Skeletal muscle satellite cell (primary cell): ENCODE measurements around the gene NQO2. TPM values are rescaled to one million over a fixed set of nuclear protein-coding genes. Genes with fewer than 3 reads are reported as not detected.
A peak's percentile ranks its signal among the peaks of the same experiment; 100 is the strongest.

Experiments
- H3K27me3 ChIP-seq: 2 replicates; pipeline ENCODE4 v1.7.0; 2013; ENCODE audit warnings: low read length; ENCODE audit not compliant: control insufficient read depth, insufficient read depth
- H3K36me3 ChIP-seq: 2 replicates; pipeline ENCODE4 v1.7.0; 2013; ENCODE audit warnings: mild to moderate bottlenecking, control low read depth, low read length; ENCODE audit not compliant: insufficient read depth
- H3K4me1 ChIP-seq: 2 replicates; pipeline ENCODE4 v1.7.0; 2013; ENCODE audit warnings: low read length; ENCODE audit not compliant: control insufficient read depth, insufficient read depth
- H3K4me2 ChIP-seq: 2 replicates; pipeline ENCODE4 v1.7.0; 2013; ENCODE audit warnings: mild to moderate bottlenecking, low read length
- H3K4me3 ChIP-seq: 2 replicates; pipeline ENCODE4 v1.7.0; 2013; ENCODE audit warnings: low read length
- H3K9ac ChIP-seq: 2 replicates; pipeline ENCODE4 v1.7.0; 2013; ENCODE audit warnings: mild to moderate bottlenecking, low read depth, low read length, moderate library complexity
- H3K9me3 ChIP-seq: replicated peaks from 2 replicates; pipeline ENCODE4 v1.7.0; 2013; ENCODE audit warnings: mild to moderate bottlenecking, control low read depth, low read length
- total RNA-seq: library from RNA; depleted of rRNA; stranded (reverse); fragments of >200 nt; gene quantifications from 2 replicates; pipeline ENCODE4 v1.2.3, GENCODE V29; 2012; rRNA removed

The NQO2 gene, protein sequence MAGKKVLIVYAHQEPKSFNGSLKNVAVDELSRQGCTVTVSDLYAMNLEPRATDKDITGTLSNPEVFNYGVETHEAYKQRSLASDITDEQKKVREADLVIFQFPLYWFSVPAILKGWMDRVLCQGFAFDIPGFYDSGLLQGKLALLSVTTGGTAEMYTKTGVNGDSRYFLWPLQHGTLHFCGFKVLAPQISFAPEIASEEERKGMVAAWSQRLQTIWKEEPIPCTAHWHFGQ
- 47.2 and 47.7 TPM in 2 replicates for total RNA-seq

- H3K27me3 ChIP-seq: no peaks in the 10 kb centered on the region
- H3K36me3 ChIP-seq: no peaks in the 10 kb centered on the region
- no peaks in the 10 kb centered on the region for H3K9me3 ChIP-seq
- H3K4me3 ChIP-seq: peak within 1 kb of the TSS; percentile 93
- H3K4me1 ChIP-seq: peaks cover 16% of the 10 kb centered on the region
- peak within 1 kb of the TSS; percentile 98 for H3K4me2 ChIP-seq
- H3K9ac ChIP-seq: peak within 1 kb of the TSS; percentile 84
Observed at GRCh38 chr6:2999618-3000557, at the start of gene NQO2. NQO2 (plus strand) TSS chr6:2999894; CDS start chr6:3006553, 6,659 bp downstream.

GRCh38 chr6:2950713-2951112 lies 49.0 kb upstream of the NQO2 start:
- no peaks in the 10 kb centered on the region for H3K9me3 ChIP-seq

DNA sequence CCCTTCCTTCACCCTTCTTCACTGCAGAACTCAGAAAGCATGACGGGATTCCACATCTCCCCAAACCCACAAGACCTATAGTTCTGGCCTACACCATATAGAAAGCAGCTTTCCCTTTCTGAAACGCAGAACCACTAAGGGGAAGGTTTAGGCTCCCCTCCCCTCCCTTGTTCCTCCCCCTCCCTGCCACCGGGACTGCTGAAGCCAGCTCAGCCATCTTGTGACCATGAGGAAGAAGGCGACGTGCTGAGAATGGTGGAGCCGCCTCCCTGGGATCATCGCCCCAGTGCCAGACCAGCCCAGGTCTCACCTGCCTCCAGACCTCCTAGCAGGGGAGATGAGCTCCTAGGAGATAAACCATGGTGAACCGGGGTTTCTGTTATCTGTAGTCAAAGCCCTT lies 48.0 kb upstream of the NQO2 start:
- Histone ChIP-seq H3K4me2 (no peak overlapping the region), H3K4me1 (peaks cover 9% of the 10 kb centered on the region), H3K36me3 (peaks cover 35% of the 10 kb centered on the region), H3K27me3 (no peaks in the 10 kb centered on the region), H3K9me3 (no peaks in the 10 kb centered on the region), H3K4me3 (no peak overlapping the region), H3K9ac (no peak overlapping the region)

More at GRCh38 chr6:2950713-2951112, 49.0 kb upstream of the NQO2 start:
- Histone ChIP-seq H3K9ac (no peak overlapping the region), H3K4me1 (peaks cover 13% of the 10 kb centered on the region), H3K36me3 (peaks cover 29% of the 10 kb centered on the region), H3K27me3 (no peaks in the 10 kb centered on the region), H3K4me2 (no peak overlapping the region), H3K4me3 (no peak overlapping the region)

- peak overlapping the region; percentile 40 for H3K4me2 ChIP-seq
- H3K4me1 ChIP-seq: peaks cover 9% of the 10 kb centered on the region
- H3K36me3 ChIP-seq: peaks cover 33% of the 10 kb centered on the region
- H3K4me3 ChIP-seq: no peak overlapping the region
- H3K9ac ChIP-seq: peak overlapping the region; percentile 15
- H3K9me3 ChIP-seq: no peaks in the 10 kb centered on the region
- no peaks in the 10 kb centered on the region for H3K27me3 ChIP-seq
Observed at GRCh38 chr6:2952557-2953095, 47.1 kb upstream of the NQO2 start.

- H3K9ac ChIP-seq: peak overlapping the region; percentile 15
- H3K9me3 ChIP-seq: no peaks in the 10 kb centered on the region
- H3K4me1 ChIP-seq: peaks cover 11% of the 10 kb centered on the region
- peak overlapping the region; percentile 40 for H3K4me2 ChIP-seq
- no peaks in the 10 kb centered on the region for H3K27me3 ChIP-seq
- H3K36me3 ChIP-seq: peaks cover 28% of the 10 kb centered on the region
- no peak overlapping the region for H3K4me3 ChIP-seq
Observed at GRCh38 chr6:2953098-2953497, 46.6 kb upstream of the NQO2 start.

DNA sequence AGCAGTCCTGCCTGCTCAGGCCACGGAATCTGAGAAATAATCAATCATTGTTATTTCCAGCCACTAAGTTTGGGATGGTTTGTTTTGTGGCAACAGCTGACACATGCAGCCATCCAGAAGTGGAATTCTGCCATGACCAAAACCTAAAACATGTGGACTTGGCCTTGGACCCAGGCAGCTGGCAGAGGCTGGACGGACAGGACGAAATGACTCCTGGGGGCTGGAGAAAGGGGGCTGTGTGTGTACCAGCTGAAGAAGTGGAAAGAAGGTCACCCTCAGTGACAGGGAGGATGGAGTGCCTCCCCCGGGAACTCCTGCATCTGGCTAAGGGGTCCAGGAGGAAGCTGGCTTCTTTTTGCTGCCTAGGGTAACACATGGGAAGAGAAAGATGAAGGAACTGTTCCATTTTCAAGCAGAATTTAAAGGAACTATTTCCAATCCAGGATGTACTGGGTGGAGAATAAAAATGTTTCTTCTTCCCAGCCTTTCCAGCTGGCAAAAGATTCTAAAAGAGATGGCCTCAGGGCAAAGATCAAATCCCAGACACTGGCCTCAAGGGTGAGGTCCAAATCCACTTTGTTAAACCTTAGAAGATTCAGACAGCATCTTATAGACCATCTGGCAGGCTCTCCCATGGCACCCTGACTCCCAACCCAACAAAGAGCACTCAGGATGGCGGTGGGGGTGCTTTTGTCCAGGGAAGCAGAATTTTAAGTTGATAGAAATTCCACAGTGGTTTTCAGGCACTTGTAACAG lies 42.6 kb upstream of the NQO2 start:
- no peaks in the 10 kb centered on the region for H3K9me3 ChIP-seq
- no peak overlapping the region for H3K9ac ChIP-seq
- peaks cover 9% of the 10 kb centered on the region for H3K36me3 ChIP-seq
- H3K27me3 ChIP-seq: no peaks in the 10 kb centered on the region
- H3K4me2 ChIP-seq: no peak overlapping the region
- peaks cover 38% of the 10 kb centered on the region for H3K4me1 ChIP-seq
- no peak overlapping the region for H3K4me3 ChIP-seq

DNA sequence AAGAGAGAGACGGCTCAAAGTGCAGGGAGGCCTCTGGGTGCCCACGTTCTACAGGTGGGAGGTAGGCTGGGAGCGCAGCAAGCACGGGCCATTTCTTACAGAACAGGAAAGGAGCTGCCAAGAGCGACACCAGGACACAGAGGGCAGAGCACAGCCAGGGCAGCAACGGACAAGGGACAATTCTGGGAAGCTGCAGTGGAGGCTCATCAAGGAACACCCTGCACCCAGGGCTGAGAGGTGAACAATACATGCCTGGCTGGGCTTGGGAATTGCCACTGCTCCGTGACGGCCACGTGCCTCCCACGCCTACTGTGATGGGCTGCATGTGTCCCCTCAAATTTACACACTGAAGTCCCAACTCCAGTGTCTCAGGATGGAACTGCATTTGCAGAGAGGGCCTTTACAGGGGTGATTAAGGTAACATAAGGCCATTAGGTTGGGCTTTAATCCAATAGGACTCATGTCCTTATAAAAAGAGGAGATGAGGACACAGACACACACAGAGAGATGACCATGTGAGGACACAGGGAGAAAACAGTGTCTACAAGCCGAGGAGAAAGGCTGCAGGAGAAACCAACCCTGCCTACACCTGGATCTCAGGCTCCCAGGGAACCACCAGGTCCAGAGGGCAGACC lies 41.9 kb upstream of the NQO2 start:
- no peaks in the 10 kb centered on the region for H3K9me3 ChIP-seq
- peaks cover 32% of the 10 kb centered on the region for H3K4me1 ChIP-seq
- H3K9ac ChIP-seq: no peak overlapping the region
- no peak overlapping the region for H3K4me2 ChIP-seq
- peaks cover 9% of the 10 kb centered on the region for H3K36me3 ChIP-seq
- H3K4me3 ChIP-seq: no peak overlapping the region
- no peaks in the 10 kb centered on the region for H3K27me3 ChIP-seq

DNA sequence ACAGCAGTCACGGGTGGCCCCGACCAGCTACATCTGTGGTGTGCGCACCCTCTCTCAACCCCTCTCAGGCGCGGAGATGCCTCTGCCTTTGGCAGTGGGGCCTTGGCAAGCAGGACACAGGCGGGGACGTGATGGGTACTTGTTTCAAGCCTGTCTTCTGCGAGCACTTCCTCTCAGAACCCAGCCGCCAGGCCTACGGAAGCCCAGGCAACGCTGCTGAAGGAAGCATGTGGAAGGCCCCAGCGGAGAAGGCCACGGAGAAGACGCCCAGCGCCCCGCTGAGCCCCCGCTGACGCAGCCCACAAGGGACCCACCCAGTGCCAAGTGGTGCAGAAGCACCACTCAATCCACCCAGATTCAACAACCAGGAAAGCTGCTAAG lies 41.4 kb upstream of the NQO2 start:
- Histone ChIP-seq H3K4me2 (no peak overlapping the region), H3K9me3 (no peaks in the 10 kb centered on the region), H3K36me3 (peaks cover 9% of the 10 kb centered on the region), H3K27me3 (no peaks in the 10 kb centered on the region), H3K4me1 (peaks cover 29% of the 10 kb centered on the region), H3K4me3 (no peak overlapping the region), H3K9ac (no peak overlapping the region)

GRCh38 chr6:2958776-2959175 lies 40.9 kb upstream of the NQO2 start:
- peaks cover 9% of the 10 kb centered on the region for H3K36me3 ChIP-seq

DNA sequence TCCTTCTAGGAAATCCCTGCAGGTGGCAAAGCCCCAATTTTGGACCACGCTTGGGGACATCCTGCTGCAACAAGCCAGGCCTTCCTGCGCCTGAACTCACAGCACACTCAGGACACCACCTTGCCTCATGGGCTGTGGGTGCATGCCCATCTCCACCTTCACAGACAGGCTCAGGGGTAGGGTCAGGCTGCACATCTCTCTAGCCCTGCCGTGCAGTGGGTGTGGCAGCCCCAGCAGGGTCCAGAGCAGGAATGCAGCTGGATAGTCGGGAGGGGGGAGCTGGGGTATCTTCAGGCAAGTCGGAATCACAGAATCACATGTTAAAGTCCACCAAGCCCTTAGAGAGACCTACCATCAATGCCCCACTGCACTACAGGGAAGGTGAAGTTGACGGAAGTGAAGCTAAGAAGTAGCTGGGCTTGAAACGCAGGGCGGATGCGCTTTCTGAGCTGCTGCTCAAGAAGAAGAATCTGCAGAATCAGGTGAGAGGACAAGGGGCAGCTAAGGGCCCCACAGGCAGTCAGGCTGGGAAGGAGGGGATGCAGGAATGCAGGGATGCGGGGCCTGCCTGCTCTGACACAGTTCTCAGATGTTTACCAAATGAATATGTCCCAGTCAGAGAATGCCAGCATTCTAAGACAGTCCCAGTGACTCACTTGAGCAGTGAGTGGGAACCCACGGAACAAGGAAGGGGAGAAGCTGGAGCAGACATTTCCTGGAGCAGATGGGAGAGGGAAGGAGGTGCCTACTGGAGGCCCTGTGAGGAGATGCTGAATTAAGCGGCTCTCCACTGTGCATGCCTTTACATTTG lies 39.6 kb upstream of the NQO2 start:
- H3K36me3 ChIP-seq: peaks cover 9% of the 10 kb centered on the region
- no peaks in the 10 kb centered on the region for H3K9me3 ChIP-seq
- no peak overlapping the region for H3K4me3 ChIP-seq
- no peak overlapping the region for H3K9ac ChIP-seq
- peaks cover 29% of the 10 kb centered on the region for H3K4me1 ChIP-seq
- peak overlapping the region; percentile 43 for H3K4me2 ChIP-seq
- no peaks in the 10 kb centered on the region for H3K27me3 ChIP-seq

More at GRCh38 chr6:2958776-2959175, 40.9 kb upstream of the NQO2 start:
- Histone ChIP-seq H3K4me1 (peaks cover 29% of the 10 kb centered on the region), H3K9me3 (no peaks in the 10 kb centered on the region), H3K4me3 (no peak overlapping the region), H3K27me3 (no peaks in the 10 kb centered on the region), H3K4me2 (no peak overlapping the region), H3K9ac (no peak overlapping the region)
